GM12864 (cell line): ENCODE results near the gene KCNB1.

Experiments used
- DNase-seq: peaks from one replicate; pipeline ENCODE4 v3.0.0-alpha.2; 2011; ENCODE audit warnings: low read depth
- H3K4me3 ChIP-seq: 2 replicates; pipeline ENCODE4 v1.5.1; 2011; ENCODE audit warnings: mild to moderate bottlenecking, low read depth, low read length, control low read depth
- TF ChIP-seq, protein P1 (sequence below): IDR thresholded peaks from 2 replicates; pipeline ENCODE4 v1.5.1; 2011; ENCODE audit warnings: low read depth, mild to moderate bottlenecking, moderate library complexity, low read length, control low read depth, inconsistent platforms; ENCODE audit errors: missing control alignments

The KCNB1 gene

DNA sequence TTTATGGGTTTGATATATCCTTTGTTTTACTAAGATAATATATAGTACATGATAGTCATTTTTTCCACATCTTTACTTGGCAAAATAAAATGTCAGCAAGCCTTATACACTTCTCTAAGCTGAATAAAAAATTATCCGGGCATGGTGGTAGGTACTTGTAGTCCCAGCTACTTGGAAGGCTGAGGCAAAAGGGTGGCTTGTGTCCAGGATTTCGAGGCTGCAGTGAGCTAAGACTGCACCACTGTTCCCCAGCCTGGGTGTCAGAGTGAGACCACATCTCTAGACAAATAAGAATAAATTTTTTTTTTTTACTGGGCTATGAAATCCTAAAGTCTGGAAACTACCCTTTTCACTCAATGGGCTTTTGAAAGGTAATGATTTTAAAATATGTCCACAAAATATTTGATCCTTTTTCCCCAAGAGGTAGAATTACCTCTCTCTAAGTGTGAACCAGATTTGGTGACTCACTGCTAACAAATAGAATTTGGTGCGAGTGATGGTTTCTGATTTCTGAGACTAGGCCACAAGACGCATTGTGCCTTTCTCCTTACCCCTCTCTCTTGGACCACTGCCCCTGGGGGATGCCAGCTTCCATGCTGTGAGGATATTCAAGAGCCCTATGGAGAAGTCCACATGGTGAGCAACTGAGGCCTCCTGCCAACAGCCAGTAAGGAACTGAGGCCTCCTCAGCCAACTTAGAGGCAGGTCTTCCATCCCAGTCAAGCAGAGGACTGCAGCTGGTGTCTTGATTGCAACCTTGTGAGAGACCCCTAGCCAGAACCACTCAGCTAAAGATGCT lies 120.4 kb downstream of the KCNB1 start:
- DNase-seq, result no peak
- no peak overlapping the region for H3K4me3 ChIP-seq
- TF ChIP-seq, protein P1, sequence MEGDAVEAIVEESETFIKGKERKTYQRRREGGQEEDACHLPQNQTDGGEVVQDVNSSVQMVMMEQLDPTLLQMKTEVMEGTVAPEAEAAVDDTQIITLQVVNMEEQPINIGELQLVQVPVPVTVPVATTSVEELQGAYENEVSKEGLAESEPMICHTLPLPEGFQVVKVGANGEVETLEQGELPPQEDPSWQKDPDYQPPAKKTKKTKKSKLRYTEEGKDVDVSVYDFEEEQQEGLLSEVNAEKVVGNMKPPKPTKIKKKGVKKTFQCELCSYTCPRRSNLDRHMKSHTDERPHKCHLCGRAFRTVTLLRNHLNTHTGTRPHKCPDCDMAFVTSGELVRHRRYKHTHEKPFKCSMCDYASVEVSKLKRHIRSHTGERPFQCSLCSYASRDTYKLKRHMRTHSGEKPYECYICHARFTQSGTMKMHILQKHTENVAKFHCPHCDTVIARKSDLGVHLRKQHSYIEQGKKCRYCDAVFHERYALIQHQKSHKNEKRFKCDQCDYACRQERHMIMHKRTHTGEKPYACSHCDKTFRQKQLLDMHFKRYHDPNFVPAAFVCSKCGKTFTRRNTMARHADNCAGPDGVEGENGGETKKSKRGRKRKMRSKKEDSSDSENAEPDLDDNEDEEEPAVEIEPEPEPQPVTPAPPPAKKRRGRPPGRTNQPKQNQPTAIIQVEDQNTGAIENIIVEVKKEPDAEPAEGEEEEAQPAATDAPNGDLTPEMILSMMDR, result no peak

DNA sequence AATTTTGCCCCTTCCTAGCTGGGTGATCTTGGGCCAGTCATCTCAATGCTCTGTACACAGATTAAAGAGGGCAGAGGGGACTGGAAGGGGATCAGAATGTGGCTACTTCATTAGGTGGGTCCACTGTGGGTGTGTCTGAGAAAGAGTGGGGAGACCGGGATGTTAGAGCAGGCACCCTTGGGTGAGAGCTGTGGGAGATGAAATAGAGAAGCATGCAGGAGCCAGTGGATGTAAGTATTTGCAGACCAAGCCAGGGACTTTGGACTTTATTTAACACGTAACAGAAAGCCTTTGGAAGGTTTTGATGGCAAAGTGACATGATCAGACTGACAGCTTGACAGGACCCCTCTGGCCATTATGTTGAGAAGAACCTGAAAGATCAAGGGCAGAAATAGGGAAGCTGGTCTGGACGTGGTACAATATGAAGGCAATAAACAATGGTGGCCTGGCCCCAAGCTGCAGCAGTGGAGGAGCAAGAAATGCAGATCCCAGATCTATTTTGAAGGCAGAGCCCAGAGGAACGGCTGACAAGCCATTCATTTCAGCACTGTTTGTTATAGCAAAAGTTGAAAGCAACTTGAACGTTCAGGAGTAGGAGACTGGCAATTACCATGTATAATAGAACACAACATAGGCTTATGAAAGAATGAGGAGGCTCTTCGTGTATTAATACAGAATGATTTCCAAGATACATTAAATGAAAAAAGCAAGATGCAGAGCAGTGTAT lies 122.1 kb downstream of the KCNB1 start:
- no peak for DNase-seq
- TF ChIP-seq, protein P1, result no peak
- no peak overlapping the region for H3K4me3 ChIP-seq

DNA sequence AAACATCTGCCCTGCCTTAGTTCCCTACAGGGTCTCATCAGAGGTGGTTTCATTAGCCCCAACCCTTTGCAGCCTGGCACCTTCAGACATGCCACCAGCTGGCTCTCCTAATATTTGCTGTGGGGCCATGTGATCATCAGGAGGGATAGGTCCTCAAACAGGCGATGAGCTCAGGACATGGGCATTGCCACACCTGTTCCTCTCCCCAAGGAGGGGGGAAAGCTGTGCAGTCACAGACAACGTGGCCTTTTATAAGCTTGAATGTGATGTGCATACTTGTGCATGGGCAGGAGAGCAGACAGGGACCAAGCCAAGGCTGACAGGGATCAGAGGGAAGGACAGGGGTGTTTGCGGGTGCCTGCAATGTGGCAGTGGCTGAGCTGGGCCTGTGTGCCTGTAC lies 125.8 kb downstream of the KCNB1 start:
- H3K4me3 ChIP-seq, result no peak overlapping the region
- TF ChIP-seq, protein P1, result no peak
- DNase-seq, result no peak

DNA sequence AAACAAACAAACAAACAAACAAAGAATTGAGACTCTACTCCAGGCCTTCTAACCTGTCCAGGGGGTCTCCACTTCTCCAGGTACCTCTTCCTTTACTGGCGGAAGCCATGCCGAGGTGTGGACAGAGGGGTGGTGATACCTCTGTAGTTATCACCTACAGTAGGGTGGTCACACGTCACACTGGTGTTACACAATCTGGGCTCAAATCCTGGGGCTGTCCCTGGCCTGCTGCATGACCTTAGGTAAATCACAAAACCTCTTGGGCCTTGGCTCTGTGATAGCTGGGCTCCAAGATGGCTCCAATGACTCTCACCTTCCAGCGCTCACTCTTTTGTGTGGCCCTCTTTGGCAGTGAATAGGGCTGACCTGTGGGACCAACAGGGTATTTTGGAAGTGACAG lies 127.8 kb downstream of the KCNB1 start:
- no peak for DNase-seq
- TF ChIP-seq, protein P1, result no peak
- no peak overlapping the region for H3K4me3 ChIP-seq

DNA sequence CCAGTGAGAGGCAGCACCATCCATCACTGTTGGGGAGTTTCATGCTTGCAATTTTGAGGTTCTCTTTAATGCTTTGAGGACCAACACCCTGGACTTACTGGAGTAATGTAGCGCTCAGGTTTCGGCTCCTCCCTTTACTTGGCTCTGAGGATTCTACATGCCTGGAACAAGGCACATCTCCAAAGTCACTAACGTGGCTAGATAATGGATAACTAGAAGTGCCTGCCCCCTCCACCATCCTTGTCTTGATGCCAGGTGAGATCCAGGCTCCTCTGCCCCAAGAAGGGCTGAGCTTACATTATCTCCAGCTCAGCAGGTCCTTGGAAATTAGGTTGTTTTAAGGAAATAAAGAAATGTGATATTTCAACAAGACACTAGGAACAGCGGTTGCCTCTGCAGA lies 129.1 kb downstream of the KCNB1 start:
- H3K4me3 ChIP-seq, result no peak overlapping the region
- DNase-seq, result no peak
- TF ChIP-seq, protein P1, result no peak

DNA sequence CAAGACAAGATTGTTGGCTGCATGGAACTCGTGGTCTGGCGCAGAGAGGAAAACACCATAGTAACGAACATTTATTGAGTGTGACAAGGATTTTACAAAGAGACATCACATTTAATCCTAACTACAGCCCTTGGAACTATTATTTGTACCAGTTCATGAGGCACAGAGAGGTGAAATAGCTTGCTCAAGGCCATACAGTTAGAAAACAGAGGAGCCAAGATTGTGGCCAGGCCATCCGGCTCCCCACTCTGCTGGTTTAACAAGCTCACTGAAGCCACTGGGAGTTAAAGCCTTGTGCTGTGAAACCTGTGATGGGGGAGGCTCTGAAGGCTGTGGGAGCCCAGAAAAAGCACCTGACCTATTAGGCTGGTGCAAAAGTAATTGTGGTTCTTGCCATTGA lies 129.7 kb downstream of the KCNB1 start:
- H3K4me3 ChIP-seq, result no peak overlapping the region
- no peak for DNase-seq
- TF ChIP-seq, protein P1, result no peak
